ENCODE results near the gene RBM39.

DNA sequence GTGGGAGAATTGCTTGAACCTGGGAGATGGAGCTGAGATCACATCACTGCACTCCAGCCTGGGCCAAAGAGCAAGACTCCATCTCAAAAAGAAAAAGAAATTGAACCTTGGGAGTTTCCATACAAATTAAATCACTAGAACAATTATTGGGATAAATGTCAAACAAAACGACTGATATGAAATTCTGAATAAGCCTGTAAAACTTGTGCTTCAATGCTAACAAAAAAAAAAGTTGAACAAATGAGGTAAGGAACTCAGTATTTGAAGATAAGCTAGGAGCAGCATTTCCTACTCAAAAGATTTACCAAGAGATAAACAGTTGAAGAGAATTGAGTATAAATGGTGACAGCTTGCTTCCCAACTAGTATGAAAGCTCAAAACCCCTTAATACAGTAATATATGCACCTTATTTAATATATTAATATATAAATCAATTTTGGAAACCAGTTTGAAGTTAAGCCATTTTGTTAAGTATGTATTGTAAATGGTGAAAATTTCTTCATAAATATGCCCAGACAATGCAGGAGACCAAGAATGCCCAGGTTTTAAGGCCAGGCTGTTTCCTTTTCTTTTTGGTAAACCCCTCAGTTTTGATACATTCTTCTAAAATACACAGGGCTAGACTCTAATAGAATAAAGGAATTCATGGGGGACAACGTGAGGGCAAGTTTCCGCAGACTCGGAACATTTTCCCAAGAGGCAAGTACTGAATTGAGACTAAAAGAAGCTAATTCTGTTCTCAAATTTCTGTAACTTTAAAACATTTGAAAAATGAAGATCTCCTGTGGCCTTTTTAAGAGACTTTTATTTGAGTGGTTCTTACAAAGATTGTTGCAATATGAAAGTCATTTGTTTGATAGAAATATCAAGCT lies 39.0 kb downstream of the RBM39 start:
- TF ChIP-seq KAT8 (IDR thresholded peaks at IDR 0.05; ENCODE audit: low read depth), result no peak
- TF ChIP-seq POLR2A (conservative IDR thresholded peaks at IDR 0.05), result peak; percentile 50
- TF ChIP-seq ZNF140 (CRISPR knock-in tag; IDR thresholded peaks at IDR 0.05), result no peak
- TF ChIP-seq, protein P1, sequence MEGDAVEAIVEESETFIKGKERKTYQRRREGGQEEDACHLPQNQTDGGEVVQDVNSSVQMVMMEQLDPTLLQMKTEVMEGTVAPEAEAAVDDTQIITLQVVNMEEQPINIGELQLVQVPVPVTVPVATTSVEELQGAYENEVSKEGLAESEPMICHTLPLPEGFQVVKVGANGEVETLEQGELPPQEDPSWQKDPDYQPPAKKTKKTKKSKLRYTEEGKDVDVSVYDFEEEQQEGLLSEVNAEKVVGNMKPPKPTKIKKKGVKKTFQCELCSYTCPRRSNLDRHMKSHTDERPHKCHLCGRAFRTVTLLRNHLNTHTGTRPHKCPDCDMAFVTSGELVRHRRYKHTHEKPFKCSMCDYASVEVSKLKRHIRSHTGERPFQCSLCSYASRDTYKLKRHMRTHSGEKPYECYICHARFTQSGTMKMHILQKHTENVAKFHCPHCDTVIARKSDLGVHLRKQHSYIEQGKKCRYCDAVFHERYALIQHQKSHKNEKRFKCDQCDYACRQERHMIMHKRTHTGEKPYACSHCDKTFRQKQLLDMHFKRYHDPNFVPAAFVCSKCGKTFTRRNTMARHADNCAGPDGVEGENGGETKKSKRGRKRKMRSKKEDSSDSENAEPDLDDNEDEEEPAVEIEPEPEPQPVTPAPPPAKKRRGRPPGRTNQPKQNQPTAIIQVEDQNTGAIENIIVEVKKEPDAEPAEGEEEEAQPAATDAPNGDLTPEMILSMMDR (IDR thresholded peaks at IDR 0.05 in 2 of 3, conservative IDR thresholded peaks at IDR 0.05 in 1 of 3; ENCODE audit: insufficient read depth in 2 of 3, low read depth in 1 of 3, low read length in 3 of 3), result no peak
- TF ChIP-seq, protein P2, sequence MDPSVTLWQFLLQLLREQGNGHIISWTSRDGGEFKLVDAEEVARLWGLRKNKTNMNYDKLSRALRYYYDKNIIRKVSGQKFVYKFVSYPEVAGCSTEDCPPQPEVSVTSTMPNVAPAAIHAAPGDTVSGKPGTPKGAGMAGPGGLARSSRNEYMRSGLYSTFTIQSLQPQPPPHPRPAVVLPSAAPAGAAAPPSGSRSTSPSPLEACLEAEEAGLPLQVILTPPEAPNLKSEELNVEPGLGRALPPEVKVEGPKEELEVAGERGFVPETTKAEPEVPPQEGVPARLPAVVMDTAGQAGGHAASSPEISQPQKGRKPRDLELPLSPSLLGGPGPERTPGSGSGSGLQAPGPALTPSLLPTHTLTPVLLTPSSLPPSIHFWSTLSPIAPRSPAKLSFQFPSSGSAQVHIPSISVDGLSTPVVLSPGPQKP (CRISPR knock-in tag; IDR thresholded peaks at IDR 0.05), result no peak
